GM19397 (cell line): ENCODE measurements around the gene ZNF462.
"Not testable (repeated sequence)": the region's sequence is repeated elsewhere in the genome, so short reads cannot be mapped to it uniquely, and the experiment has no call there.

Experiments
- ATAC-seq: cut with Tn5 transposase; IDR thresholded peaks from one replicate; pipeline ENCODE4 v1.9.1; 2021; ENCODE audit warnings: mild to moderate bottlenecking, moderate library complexity; ENCODE audit not compliant: unreplicated experiment

The ZNF462 gene

GRCh38 chr9:106960258-106960657 lies 97.3 kb downstream of the ZNF462 start:
- ATAC-seq: no peak

DNA sequence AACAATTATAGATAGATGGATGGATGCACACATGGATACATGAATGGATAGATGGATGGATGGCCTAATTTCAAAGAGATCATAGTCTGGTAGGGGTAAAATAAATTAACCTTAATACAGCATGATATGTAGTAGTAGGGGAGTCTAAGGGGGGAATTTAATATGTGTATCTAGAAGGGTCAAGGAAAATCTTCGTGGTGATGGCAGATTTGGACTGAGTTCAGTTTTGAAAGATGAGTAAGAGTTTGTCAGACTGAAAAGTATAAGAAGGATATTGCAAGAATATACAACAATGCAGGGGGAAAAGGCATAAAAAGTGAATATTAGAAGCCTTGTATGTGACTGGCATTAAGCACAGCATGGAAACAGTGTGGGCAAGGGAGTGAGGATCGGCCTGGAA lies 98.7 kb downstream of the ZNF462 start:
- ATAC-seq: no peak

DNA sequence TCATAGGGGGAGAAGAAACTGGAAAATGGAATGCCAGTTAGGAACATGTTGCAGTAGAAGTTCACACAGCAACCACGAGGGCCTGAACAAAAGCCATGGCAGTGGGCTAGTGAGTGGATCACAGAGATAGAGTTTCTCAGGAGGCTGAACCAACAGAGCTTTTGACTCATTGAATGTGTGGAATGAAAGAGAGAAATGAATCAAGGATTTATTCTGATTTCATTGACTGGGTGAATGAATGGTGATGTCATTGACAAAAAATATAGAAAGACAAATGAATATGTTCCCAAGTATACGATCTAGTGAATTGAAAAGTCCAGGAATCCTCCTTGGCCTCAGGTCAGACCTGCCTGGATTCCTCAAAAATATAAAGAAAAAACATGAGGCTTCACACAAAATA lies 99.2 kb downstream of the ZNF462 start:
- ATAC-seq: no peak

- no peak for ATAC-seq
Observed at GRCh38 chr9:106962615-106963363, 99.8 kb downstream of the ZNF462 start.

GRCh38 chr9:106963684-106964083 lies 100.7 kb downstream of the ZNF462 start:
- no peak for ATAC-seq

GRCh38 chr9:106964329-106964728 lies 101.4 kb downstream of the ZNF462 start:
- peak; percentile 48 for ATAC-seq

DNA sequence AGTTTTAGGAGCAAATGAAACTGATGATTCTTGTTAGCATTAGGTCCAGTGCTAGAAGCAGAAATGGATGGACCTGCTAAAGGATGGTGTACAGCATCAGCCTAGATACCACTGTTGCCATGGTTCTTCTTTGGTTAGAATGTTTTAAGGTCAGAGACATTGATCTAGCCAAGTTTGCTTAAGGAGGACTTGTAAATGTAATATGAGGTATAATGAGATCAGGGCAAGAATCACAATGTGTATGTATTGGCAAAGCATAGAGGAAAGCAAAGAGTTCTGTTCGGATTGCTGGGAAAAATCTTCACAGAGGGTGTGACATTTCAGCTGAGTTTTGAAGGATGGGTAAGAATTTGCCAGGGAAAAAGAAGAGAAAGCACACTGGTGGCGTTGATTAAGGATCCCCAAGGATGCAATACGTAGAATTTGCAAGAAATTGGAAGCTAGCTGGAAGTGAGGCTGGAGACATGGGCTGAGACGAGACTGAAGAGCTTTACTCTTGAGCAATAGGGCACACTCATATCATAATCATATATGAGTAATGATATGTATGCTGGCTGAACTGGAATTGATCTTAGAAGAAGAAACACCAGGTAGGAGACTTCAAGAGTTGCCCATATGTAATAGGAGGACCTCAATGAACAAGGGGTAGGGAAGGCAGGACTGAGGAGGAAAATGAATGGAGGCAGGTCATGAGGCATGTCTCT lies 102.0 kb downstream of the ZNF462 start:
- ATAC-seq: no peak

DNA sequence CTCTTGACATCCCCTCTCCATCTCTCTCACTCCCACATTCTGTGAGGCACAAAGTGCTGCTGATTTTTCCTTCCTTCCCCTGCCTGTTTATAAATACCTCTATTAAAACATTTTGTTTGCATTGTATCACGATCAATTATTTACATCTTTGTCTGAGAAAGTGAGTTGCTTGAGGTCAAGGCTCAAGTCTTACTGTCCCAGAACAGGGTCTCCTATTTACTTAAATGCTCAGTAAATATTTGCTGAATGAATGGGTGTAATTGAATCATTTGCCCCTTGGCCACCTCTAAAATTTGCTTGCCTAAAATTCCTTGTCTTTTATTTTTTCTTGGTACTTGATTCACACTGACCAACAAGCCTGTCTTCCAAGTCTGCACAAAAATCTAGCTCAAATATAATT lies 103.5 kb downstream of the ZNF462 start:
- no peak for ATAC-seq

DNA sequence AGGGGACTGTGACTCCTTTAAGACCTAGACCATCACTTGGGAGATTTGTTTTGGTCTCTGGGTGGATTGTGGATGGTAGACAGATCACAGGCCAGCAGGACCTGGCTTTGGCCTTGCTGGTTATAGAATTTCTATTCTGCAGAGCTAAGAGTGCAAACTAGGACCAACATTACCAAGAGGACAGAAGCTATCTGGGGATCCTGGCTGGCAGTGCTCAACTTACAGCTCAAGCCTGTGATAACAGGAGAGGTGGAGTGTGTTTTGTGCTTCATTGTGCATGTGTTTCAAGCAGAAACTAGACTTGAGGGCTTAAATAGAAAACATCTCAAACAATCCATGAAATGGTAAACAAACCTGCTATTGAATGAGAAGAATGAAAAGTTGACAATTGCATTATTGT lies 106.7 kb downstream of the ZNF462 start:
- no peak for ATAC-seq

DNA sequence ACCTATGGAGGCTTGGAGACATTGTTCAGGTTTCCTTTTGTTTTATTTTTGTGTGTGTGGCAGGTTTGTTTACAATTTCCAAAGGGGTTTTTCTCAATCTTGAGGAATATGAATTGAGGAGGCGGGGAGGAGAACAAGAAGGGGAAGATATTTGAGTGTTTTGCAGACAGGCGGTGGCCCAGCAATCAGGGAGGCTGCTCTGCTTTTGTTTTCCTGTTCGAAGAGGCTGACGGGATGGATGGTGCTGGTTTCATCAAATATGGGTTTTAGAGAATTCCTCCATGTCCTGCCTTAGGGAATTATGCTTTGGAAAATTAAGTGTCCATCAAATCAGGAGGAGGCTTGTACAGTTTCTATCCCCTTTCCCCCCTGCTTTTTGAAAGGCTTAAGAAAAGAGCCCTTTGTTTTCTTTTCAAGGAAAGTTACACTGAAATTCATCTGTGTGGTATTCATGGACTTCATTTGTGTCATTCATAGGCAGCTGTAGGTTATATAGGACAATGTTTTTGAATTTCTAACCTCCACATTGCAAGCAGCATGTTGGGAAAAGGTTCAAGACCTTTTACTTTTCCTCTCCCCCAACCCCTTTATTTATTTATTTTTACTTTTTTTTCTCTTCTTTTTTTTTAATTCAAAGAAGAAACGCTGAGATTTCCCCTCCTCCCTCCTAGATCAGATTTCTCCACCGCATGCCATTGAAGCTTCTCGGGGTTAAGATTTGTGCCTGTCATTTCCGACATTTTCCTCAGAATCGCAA lies 107.4 kb downstream of the ZNF462 start:
- no peak for ATAC-seq

- ATAC-seq: no peak
Observed at GRCh38 chr9:106970976-106971457, 108.1 kb downstream of the ZNF462 start.

DNA sequence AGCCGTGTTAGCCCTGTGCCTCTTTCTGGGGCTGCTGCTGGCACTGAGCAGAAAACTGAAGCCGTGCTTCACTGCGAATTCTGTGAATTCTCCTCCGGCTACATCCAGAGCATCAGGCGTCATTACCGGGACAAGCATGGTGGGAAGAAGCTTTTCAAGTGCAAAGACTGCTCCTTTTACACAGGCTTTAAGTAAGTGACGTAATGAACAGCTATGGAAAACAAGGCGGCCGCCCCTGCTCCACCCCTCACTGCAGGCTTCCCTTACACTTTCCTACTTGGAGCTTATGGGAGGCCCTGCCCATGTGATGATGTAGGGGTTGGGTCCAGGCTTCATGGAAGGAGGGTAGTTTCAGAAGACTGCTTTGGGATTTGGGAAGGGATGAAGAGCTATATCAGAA lies 109.1 kb downstream of the ZNF462 start:
- ATAC-seq: no peak

DNA sequence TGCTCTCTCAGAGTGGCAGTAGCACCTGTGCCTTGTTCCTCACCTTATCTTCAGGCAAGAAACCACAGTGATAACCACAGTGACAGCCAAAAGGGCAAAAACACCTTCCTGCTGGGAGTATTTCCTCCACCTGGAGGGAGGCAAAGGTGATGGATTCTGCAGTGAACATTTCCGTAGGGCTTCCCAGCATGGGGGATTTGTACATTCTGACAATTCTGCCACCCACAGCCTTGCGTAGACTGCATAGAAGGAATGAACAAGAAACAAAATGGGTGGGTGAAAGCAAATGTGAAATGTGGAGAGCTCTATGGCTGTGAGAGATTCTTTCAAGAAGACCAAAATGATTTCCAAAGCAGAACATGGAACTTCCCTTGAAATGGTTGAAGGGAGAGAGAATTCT lies 111.4 kb downstream of the ZNF462 start:
- ATAC-seq: no peak

DNA sequence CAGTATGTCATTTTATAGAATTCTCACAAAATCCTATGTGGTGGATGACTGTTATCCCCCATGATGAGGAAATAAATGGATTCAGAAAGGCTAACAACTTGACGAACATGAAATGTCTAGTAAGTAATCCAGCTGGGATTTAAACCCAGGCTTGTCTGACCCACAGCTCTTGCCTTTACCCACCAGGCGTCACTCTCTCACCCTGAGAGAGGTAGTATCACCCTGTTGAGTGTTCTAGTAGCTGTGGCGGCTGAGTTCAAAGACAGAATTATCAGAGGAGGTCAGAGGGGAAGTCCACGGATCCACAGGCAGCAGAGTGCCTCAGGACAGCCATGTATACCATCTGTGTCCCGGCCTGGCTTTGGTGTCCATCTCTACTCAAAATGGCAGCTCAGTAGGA lies 113.8 kb downstream of the ZNF462 start:
- no peak for ATAC-seq

GRCh38 chr9:106980551-106981101 lies 117.7 kb downstream of the ZNF462 start:
- no peak for ATAC-seq

DNA sequence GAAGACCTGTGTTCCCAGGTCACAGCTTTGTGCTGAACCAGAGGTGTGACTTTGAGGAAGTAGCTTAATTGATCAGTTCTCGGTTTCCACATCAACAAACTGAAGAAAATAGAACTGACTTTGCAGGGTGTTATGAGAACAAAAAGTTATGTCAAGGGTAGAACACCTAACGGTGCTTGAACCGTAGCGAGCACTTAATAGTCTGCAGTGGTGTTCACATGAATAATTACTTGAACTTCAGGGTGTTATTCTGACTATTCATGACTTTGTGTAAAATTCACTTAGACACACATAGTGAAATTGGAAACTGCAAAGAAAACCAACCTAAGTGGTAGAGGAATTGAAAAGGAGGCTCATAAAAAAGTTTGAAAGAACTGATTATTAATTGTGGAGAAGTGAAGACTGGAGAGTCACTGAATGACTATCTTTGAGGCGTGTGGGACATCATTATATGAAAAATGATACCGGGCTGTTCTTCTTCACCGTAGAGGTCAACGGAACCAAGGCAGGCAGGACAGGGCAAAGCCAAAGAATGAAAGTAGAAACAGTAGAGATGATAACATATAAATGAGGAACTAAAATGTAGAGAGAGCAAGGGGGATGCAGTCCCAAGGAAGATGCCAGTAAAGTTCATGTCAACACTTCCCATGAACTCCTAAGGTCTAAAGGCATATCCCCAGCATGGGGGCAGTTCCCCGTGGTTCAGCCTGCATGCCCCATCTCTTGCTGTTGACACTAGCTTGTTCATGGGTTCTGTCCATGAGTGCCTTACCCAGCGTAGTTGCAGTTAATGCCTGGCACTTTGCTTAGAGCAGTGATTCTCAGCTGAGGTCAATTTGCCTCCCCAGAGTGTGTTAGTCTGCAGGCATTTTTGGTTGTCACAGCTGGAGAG lies 118.7 kb downstream of the ZNF462 start:
- ATAC-seq: peak; percentile 68

DNA sequence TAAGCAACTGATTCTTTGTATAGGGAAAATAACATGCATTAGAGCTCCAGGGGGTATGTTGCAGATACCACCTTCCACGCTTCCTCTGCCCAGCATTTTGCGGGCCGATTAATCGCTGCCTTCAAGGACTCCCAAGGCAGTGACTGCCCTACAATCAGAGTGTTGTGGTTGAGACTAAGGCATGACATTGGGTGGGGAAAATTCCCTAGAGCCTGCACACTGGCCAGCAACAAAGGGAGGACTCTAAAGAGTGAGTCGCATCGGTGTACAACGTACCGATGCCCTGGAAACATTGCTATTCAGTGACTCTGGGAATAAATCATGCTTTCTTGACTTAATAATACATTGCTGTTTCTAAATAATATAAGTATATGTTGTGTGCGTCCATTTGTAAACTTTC lies 119.7 kb downstream of the ZNF462 start:
- ATAC-seq: no peak

DNA sequence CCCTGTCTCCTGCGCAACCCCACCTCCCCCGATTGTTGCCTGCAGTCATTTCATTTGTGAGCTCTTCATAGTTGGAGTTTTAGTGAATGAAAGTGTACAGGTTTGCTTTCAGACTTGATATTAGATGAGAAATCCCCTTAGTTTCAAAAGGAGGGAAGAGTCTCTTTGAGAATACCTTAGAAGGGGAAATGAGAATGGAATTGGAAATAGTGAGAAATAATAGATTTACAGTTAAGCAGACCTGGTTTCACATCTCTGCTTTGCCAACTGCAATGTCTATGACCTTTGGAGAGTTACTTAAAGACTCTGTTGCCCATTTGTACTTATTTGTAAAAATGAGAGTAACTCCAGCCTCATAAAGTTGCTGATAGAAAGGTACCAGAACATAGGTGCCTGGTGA lies 120.4 kb downstream of the ZNF462 start:
- ATAC-seq: no peak

GRCh38 chr9:106989904-106990303 lies 126.9 kb downstream of the ZNF462 start:
- ATAC-seq: not testable (repeated sequence)

- no peak for ATAC-seq
Observed at GRCh38 chr9:106992186-106992585, 129.2 kb downstream of the ZNF462 start.
